ENCODE data around the gene SLC7A14. TPM values are rescaled to one million over a fixed set of nuclear protein-coding genes. Genes with fewer than 3 reads are reported as not detected.

SLC7A14 gene
- total and polyA plus RNA-seq, 12 donors: under 0.01 TPM; not detected in 11

DNA sequence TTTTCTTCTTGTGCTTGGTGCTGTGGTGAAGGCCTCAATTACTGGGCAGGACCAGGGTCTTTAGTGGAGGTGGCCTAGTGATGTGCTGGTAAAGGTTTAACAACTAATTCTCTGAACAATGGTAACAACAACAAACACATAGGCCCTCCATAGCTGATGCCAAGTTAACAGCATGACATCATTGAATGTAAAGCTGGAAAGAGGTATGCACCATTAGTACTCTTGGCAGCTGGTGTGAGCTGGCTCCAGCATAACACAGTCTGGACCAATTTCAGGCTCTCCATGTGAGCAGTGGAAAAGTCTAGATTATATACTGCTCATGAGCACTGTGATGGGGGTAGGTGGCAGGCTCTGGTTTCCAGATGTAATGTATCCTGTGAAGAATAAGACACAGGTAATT, 61.8 kb downstream of the SLC7A14 start:
- TF ChIP-seq, protein P1, sequence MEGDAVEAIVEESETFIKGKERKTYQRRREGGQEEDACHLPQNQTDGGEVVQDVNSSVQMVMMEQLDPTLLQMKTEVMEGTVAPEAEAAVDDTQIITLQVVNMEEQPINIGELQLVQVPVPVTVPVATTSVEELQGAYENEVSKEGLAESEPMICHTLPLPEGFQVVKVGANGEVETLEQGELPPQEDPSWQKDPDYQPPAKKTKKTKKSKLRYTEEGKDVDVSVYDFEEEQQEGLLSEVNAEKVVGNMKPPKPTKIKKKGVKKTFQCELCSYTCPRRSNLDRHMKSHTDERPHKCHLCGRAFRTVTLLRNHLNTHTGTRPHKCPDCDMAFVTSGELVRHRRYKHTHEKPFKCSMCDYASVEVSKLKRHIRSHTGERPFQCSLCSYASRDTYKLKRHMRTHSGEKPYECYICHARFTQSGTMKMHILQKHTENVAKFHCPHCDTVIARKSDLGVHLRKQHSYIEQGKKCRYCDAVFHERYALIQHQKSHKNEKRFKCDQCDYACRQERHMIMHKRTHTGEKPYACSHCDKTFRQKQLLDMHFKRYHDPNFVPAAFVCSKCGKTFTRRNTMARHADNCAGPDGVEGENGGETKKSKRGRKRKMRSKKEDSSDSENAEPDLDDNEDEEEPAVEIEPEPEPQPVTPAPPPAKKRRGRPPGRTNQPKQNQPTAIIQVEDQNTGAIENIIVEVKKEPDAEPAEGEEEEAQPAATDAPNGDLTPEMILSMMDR (IDR thresholded peaks at IDR 0.05): no peak
- Histone ChIP-seq H3K4me1 (no peaks in the 10 kb centered on the region), H3K9me3 (no peaks in the 10 kb centered on the region), H3K27ac (no peak overlapping the region), H3K36me3 (no peaks in the 10 kb centered on the region), H3K4me3 (no peak overlapping the region), H3K27me3 (no peaks in the 10 kb centered on the region)
- DNase-seq (no peak), ATAC-seq (no peak)
- intact Hi-C loops (cut with DNase I): no loop called here

DNA sequence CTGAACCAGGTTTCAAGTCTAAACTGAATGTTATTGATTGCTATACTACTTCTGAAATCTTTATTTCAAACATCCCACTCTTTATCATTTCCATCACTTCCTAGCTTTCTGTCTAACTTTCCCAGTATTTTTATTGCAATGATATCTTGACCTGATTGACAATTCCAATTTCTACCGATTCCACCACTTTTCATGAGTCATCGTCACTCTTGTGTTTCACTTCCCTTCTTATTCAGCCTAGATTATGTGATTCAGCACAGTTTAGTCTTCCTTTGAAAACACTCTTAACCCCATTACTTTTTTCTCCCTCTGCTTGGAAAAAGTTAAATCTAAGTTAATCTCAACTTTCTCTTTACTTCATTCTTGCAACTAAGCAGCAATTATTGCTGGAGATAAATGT, 62.6 kb downstream of the SLC7A14 start:
- H3K36me3 ChIP-seq: no peaks in the 10 kb centered on the region
- H3K4me3 ChIP-seq: no peak overlapping the region
- no peak for DNase-seq
- WGBS, 2 donors: 76 to 79% methylated on average over 2 of the region's 2 CpGs
- H3K27ac ChIP-seq: no peak overlapping the region
- TF ChIP-seq, protein P1 (IDR thresholded peaks at IDR 0.05): no peak
- H3K4me1 ChIP-seq: no peaks in the 10 kb centered on the region
- H3K27me3 ChIP-seq: no peaks in the 10 kb centered on the region
- no peak for ATAC-seq
- intact Hi-C loops (cut with DNase I): no loop called here
- H3K9me3 ChIP-seq: no peaks in the 10 kb centered on the region

DNA sequence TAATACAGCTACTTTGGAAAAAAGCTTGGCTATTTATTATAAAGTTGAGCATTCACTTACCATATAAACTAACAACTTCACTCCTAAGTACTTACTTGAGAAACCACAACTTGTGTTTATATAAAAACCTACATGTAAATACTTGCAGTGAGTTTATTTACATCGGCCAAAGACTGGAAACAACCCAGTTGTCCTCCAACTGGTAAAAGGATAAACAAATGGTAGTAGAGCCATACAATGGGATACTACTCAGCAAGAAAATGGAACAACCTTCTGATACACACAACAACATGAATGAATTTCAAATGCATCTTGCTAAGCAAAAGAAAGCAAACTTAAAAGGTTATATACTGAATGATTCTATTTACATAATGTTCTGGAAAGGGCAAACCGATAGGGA, 63.7 kb downstream of the SLC7A14 start:
- ATAC-seq: no peak

DNA sequence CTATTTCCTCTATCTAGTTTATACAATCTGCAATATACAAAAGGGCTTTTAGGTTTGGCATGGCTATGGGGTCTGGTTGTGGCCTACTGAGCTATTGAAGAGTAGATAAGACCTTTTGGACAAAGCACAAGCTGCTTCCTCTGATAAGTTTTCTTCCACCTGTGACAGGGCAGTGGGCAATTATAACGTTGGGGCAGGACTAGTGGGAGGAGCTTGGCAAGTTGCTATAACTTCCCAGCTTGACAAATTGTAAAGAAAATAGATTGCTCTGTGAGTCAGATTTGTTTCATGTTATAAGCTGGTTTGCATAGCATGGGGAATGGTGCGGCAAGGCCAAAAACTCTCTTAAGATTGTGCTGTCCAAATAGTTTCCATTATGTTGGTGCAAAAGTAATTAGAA, 64.9 kb downstream of the SLC7A14 start:
- TF ChIP-seq, protein P1 (IDR thresholded peaks at IDR 0.05): no peak
- DNase-seq: no peak
- Histone ChIP-seq H3K4me3 (no peak overlapping the region), H3K27ac (no peak overlapping the region), H3K27me3 (peaks cover 0 to 5% (median 0%) of the 10 kb centered on the region in 7 donors), H3K36me3 (no peaks in the 10 kb centered on the region), H3K4me1 (no peaks in the 10 kb centered on the region), H3K9me3 (no peaks in the 10 kb centered on the region)
- intact Hi-C loops (cut with DNase I): no loop called here
- whole genome bisulfite sequencing, 2 donors: 45 to 48% methylated on average over 2 of the region's 2 CpGs
- ATAC-seq: no peak

More for the DNA sequence above, 63.7 kb downstream of the SLC7A14 start:
- Histone ChIP-seq H3K27me3 (no peaks in the 10 kb centered on the region), H3K4me3 (no peak overlapping the region), H3K9me3 (no peaks in the 10 kb centered on the region), H3K4me1 (no peaks in the 10 kb centered on the region), H3K27ac (no peak overlapping the region), H3K36me3 (no peaks in the 10 kb centered on the region)
- no peak for DNase-seq
- 77 to 78% methylated on average over 2 of the region's 2 CpGs for WGBS, 2 donors
- intact Hi-C loops (cut with DNase I): no loop called here
- TF ChIP-seq, protein P1 (IDR thresholded peaks at IDR 0.05): no peak
